Activated T-cell treated with anti-CD3 and anti-CD28 coated beads for 1 hour (primary cell): ENCODE results near the gene DAGLA.

Experiments used
- DNase-seq: peaks from one replicate; pipeline ENCODE4 v3.0.0-alpha.2; 2020; ENCODE audit warnings: low read depth

Gene DAGLA

GRCh38 chr11:61780581-61781162, 100.5 kb downstream of the DAGLA start:
- DNase-seq: no peak

DNA sequence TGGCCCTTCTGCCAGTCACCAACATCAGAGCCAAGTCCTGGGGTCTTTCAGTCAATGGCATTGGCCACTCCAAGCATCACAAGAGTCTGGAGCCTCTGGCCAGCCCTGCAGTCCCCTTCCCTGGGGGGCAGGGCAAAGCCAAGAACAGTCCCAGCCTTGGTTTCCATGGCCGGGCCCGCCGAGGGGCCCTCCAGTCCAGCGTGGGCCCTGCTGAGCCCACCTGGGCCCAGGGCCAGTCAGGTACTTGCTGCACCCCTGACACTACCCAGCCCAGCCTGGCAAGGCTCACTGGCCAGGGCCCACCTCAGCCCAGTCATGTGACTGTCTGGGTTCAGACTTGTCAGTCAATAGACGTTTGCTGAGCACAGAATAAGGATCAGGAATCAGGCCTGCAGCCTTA, 101.4 kb downstream of the DAGLA start:
- no peak for DNase-seq

- no peak for DNase-seq
These were observed 102.1 kb downstream of the DAGLA start for GRCh38 chr11:61782299-61782698.

DNA sequence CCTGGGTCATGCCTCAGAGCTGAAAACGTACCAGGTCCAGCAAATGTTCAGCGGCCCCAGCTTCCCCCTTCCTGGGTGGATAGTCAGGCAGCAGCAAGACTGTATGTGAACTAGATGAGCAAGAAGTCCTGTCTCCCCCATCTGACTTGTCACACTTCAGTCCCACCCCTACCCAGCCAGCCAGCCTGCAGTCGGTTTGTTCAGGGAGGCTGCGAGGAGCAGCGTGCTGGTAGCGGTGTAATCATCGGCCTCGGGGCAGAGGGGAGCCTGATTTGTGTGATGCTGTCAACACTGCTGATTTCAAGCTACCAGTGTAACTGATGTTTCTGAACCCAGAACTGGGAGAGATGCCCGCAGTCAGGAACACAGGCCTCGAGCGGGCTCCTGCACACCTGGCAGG, 102.7 kb downstream of the DAGLA start:
- DNase-seq: no peak

GRCh38 chr11:61783717-61784505, 103.7 kb downstream of the DAGLA start:
- DNase-seq: no peak

DNA sequence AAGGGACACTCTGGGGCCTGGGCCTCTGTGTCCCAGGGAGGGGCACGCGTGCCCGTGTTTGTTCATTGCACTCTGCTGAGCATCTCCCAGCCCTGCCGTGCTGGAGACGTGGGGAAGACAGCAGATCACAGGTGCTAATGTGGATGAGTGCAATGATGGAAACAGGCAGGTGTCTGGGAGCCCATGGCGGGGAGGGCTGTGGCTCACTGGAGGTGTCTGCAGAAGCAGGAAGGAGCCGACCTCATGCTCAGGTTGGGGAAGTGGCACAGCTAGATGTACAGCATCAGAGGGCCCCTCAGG, 104.3 kb downstream of the DAGLA start:
- no peak for DNase-seq

GRCh38 chr11:61785837-61786402, 105.7 kb downstream of the DAGLA start:
- DNase-seq: no peak

DNA sequence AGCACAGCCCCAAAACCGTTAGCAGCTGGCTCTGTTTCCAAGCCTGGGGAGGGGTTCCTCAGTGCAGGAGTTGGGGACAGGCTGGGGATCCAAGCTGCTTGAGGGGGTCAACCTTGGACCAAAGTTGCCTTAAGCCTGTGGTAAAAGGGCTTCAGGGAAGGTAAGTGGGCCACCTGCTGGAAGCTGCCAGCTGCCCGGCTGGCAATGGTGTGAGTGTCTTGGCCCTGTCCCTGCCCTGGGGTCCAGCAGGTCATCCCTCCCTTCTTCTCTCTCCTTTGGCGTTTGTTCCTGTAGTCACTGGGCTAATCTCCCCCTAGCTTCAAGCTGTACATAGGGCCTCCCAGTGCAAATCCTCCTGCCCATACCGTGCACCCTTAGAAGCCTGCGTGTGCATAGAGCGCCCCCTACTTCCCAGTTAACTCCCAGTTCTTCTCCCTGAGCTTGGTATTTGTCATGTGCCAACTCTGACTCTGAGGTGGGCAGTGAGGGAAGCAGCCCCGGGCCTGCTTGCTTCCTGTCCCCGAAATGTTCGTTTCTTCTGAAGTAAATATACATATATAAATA, 107.8 kb downstream of the DAGLA start:
- DNase-seq: no peak

- DNase-seq: no peak
These were observed 111.6 kb downstream of the DAGLA start for GRCh38 chr11:61791737-61792309.

DNA sequence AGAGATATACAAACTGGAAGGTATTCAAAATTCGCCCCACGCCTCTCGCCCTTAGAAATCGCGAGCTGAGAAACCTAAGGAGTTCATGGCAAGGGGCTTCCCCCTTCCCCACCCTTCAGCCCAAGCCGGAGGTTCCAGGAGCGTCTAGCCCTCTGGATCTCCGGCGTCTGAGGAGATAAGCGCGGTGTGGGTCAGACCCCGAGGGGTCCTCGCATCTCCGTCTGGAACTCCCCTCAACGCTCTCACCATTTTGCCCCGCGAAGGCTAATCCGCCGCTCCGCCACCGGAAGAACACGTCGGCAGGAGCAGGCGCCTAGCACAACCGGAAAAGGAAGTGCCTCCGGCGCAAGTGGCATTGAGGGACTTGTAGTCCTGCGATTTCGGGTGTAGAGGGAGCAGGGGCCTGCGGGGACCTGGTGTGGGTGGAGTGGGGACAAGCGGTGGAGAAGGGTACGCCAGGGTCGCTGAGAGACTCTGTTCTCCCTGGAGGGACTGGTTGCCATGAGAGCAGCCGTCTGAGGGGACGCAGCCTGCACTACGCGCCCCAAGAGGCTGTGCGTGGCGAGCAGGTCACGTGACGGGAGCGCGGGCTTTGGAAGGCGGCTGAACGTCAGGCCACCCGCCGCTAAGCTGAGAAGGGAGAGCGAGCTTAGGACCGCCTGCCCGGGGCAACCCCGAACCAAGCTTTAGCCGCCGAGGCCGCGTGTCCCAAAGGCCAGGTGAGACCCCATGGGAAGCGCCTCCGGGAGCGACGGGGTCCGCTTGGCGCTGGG, 112.3 kb downstream of the DAGLA start, which contains the start of the genes FEN1 and TMEM258:
Gene FEN1 (plus strand): TSS at position 602 of the 773 bp plus-strand sequence. CDS start 2,451 bp downstream, outside the sequence.
Gene TMEM258 (minus strand): TSS at position 290 of the 773 bp plus-strand sequence. CDS start 41 bp downstream, at position 249.
- peak; percentile 80 for DNase-seq

DNA sequence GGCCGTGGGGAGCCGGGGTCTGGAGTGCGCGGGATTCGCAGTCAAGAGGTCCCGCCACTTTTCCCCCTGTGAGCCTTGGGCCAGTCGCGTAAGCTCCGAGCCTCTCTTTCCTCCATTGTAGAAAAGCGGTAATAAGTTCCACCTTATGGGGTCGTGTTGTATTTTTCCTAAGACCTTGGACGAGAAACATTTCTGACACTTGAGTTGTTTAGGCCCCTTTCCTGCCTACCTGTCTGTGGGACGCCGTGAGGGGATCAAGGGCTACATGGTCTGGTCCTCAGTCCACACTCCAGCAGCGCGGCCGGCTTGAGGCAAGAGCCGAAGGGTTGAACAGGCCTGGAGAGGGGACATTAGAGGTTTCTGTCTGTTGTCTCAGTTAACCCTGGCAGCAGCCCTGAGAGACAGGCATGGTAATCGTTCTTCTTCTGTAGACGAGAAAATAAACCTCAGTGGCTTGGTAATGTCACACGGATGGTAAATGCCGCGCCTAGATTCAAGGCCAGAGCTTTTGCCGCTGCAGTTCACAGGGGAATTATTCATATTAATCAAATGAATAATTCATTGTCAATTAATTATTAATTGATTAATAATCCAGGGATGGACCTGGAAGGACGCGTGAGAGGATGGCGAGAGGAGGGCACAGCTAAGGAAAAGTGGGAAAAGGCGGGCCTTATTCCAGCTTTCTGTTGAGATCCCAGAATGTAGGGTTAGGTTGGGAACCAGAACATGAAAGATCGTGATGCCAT, 113.1 kb downstream of the DAGLA start:
- DNase-seq: no peak

DNA sequence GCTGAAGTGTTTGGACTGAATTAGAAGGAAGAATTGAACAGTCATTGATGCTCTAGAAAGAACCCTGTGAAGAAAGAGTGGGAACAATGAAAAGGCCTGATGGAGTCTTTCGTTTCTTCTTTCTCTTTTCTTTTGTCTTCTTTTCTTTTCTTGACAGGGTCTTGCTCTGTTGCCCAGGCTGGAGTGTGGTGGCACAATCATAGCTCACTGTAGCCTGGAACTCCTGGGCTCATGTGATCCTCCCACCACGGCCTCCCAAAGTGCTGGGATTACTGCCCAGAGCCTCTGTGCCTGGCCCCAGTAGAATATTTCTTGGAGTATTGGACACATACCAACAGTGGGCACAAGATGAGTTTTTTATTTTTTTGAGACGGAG, 113.6 kb downstream of the DAGLA start:
- DNase-seq: no peak

- no peak for DNase-seq
These were observed 114.4 kb downstream of the DAGLA start for GRCh38 chr11:61794579-61794978.

DNA sequence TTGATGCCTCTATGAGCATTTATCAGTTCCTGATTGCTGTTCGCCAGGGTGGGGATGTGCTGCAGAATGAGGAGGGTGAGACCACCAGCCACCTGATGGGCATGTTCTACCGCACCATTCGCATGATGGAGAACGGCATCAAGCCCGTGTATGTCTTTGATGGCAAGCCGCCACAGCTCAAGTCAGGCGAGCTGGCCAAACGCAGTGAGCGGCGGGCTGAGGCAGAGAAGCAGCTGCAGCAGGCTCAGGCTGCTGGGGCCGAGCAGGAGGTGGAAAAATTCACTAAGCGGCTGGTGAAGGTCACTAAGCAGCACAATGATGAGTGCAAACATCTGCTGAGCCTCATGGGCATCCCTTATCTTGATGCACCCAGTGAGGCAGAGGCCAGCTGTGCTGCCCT, 115.3 kb downstream of the DAGLA start:
- DNase-seq: no peak

GRCh38 chr11:61795876-61796526, 115.8 kb downstream of the DAGLA start:
- DNase-seq: no peak
